NCI-H2081 treated with DMSO at 0.1 percent for 48 hours (cell line): ENCODE data around the gene GGTLC3.
"Not testable (repeated sequence)": the region's sequence is repeated elsewhere in the genome, so short reads cannot be mapped to it uniquely, and the experiment has no call there.

Experiments used
- DNase-seq: peaks from one replicate; lab custom pipeline; 2025; lab: John Stamatoyannopoulos, UW

Gene GGTLC3

GRCh38 chr22:18513454-18513853 lies 4.5 kb downstream of the GGTLC3 start:
- DNase-seq = not testable (repeated sequence)

- DNase-seq = not testable (repeated sequence)
These were observed 5.6 kb downstream of the GGTLC3 start for GRCh38 chr22:18512378-18512777.

DNA sequence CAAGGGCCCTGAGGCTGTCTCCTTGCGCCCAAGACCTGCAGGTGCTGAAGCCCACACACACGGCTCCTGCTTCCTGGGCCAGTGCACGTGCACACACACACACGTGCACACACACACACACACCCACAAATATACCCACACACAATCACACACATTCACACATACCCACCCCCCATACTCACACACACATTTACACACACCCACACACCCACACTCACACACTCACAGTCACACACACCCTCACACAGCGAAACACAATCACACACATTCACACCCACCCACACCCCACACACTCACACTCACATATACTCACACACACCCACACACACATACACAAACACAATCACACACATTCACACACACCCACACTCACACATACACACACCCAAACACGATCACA lies 6.6 kb downstream of the GGTLC3 start:
- not testable (repeated sequence) for DNase-seq

DNA sequence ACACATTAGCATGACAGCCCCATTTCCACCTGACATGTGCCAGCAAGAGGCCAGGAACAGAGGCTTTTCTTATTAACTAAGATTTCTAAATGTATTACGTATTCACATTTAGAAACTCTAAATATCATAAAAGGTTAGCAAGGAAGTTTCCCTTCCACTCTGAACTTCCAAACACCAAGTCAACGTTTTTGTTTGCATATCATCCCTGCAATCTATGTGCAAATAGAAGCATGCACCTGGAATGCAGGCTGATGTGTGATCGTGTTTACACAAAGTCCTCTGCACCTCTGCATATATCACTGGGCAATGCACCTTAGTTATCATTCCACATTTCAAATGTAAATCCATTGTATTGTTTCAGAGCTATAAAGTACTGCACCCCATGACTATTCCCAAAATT lies 21.7 kb downstream of the GGTLC3 start:
- DNase-seq = not testable (repeated sequence)
